Activated CD4-positive, alpha-beta T cell treated with anti-CD3 and anti-CD28 coated beads for 36 hours (primary cell): ENCODE measurements around the gene CAMK2D. TPM values are rescaled to one million over a fixed set of nuclear protein-coding genes. Genes with fewer than 3 reads are reported as not detected.
"Not testable (repeated sequence)": the region's sequence is repeated elsewhere in the genome, so short reads cannot be mapped to it uniquely, and the experiment has no call there.

ENCODE experiments used
- ATAC-seq: fragments of 200-7000 bp; cut with Tn5 transposase; one replicate; pipeline ENCODE4 v1.10.0; 2021; ENCODE audit warnings: mild to moderate bottlenecking, moderate library complexity
- CTCF ChIA-PET: fragments of 350-600 bp; sonication (Branson Sonifier 250); formaldehyde crosslinking; loops from one replicate; lab custom pipeline; 2021; ENCODE audit warnings: antibody characterized with exemption; lab: Charles Lee
- POLR2A ChIA-PET: fragments of 350-600 bp; sonication (Branson Sonifier 250); formaldehyde crosslinking; loops from one replicate; lab custom pipeline; 2021; ENCODE audit warnings: antibody characterized with exemption, inconsistent platforms; lab: Charles Lee
- DNase-seq: peaks from one replicate; pipeline ENCODE4 v3.0.0-alpha.2; 2020
- H3K27ac Mint-ChIP-seq: one replicate; pipeline ENCODE4 v1.8.0; 2021; ENCODE audit warnings: mixed read lengths
- H3K27me3 Mint-ChIP-seq: one replicate; pipeline ENCODE4 v1.8.0; 2021; ENCODE audit warnings: mixed read lengths
- H3K36me3 Mint-ChIP-seq: one replicate; pipeline ENCODE4 v1.8.0; 2021; ENCODE audit warnings: low read depth, mixed read lengths
- H3K4me1 Mint-ChIP-seq: one replicate; pipeline ENCODE4 v1.8.0; 2021; ENCODE audit warnings: mixed read lengths
- H3K4me3 Mint-ChIP-seq: one replicate; pipeline ENCODE4 v1.8.0; 2021; ENCODE audit warnings: mild to moderate bottlenecking, moderate library complexity, mixed read lengths
- H3K9me3 Mint-ChIP-seq: one replicate; pipeline ENCODE4 v1.8.0; 2021; ENCODE audit warnings: low read depth, mixed read lengths
- intact Hi-C, 2 experiments: fragments of 100-400 bp; cut with DNase I in 1 of 2; cut with micrococcal nuclease in 1 of 2; formaldehyde crosslinking; loops; one replicate each; pipeline versions ENCODE4 v1.14.2 to v1.15.1; 2022 to 2024; cut with DNase I, micrococcal nuclease
- total RNA-seq, 2 experiments: library from RNA; stranded (reverse); gene quantifications; one replicate each; pipeline ENCODE4 v1.2.3, GENCODE V29; 2021

Gene CAMK2D
- total RNA-seq, 2 experiments from 2014 or later = 70.3 to 71.3 TPM

- H3K9me3 Mint-ChIP-seq, H3K27me3 Mint-ChIP-seq, H3K4me3 Mint-ChIP-seq, CTCF ChIA-PET, ATAC-seq, H3K27ac Mint-ChIP-seq, DNase-seq: not testable (repeated sequence)
- POLR2A ChIA-PET = interaction anchor here (1.0 kb wide), 1 partner anchor 216 kb away, joined by 3 read pairs; no protein-coding TSS in a partner anchor
- Mint-ChIP-seq H3K36me3 (peaks cover 10% of the 10 kb centered on the region), H3K4me1 (peaks cover 40% of the 10 kb centered on the region)
- intact Hi-C loops = loop anchor here (2.0 to 10.0 kb wide), 10 partner anchors 107 to 1479 kb away; partner anchors contain the start of genes LARP7 (in 1 of the 2), TIFA (in 1 of the 2) and ZGRF1 (in 1 of the 2)
Measured at GRCh38 chr4:113763923-113764322, 2.4 kb upstream of the CAMK2D start.

DNA sequence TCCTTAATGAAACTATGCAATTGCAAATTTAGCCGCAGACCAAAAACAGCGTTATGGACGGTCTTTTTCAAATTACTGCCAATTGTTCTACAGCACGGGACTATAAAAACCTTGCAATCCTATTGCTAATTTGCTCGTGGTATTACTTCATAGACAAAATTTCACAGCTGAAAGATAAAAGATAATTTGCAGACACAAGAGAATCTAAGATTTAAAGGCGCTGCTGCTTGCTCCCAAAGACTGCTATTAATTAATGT is 1.4 kb upstream of the CAMK2D start:
- H3K27me3 Mint-ChIP-seq = no peaks in the 10 kb centered on the region
- H3K4me3 Mint-ChIP-seq = peak overlapping the region; percentile 97
- H3K9me3 Mint-ChIP-seq = no peaks in the 10 kb centered on the region
- POLR2A ChIA-PET = no interaction called here
- peak overlapping the region; percentile 96 for H3K27ac Mint-ChIP-seq
- DNase-seq = no peak
- intact Hi-C loops = loop anchor here (2.0 to 10.0 kb wide), 10 partner anchors 108 to 1478 kb away; partner anchors contain the start of genes LARP7 (in 1 of the 2), TIFA (in 1 of the 2) and ZGRF1 (in 1 of the 2)
- ATAC-seq = no peak
- CTCF ChIA-PET = interaction anchor here (1.5 to 2.0 kb wide), 2 partner anchors 215 to 223 kb away, joined by 4 read pairs; no protein-coding TSS in a partner anchor
- H3K4me1 Mint-ChIP-seq = peaks cover 44% of the 10 kb centered on the region
- H3K36me3 Mint-ChIP-seq = peaks cover 20% of the 10 kb centered on the region

DNA sequence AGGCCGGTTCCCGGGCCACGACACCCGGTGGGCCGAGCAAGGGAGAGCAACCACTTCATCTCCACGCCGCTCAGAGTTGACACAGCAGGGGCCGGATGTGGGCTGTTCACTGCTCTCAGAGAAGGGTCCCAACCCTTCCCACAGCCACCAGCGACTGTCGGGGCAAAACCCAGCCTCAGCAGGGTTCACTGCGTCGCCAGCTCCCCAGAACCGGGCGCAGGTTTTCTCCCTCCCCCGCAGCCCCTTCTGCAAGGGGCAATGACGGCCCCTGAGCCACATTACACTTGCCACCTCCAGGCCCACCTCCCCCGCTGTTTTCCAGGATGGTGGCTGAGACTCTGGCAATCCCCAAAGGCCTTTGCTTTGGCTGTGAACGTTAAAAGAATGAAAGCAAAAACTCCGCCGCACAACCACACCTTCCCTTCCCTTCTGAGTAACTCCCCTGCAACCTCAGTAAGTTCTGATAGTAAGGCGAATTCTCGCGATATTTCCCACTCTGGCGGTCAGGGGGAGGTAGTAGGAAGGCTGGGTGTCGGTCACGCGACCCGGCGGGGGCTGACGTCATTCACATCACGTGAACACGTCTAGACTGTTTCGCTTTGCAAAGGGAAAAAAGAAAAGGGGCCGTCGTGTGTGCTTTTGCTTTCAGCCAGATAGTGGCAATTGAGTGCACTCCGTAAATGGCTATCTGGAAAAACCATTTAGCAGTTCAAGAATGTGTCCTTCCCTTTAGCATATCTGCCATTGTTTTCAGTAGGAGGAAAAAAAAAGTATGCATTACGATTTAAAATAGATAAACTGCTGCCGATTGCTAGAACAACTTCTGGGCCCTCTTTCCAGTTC is 869 bp upstream of the CAMK2D start:
- Mint-ChIP-seq H3K4me1 (peaks cover 45% of the 10 kb centered on the region), H3K9me3 (no peaks in the 10 kb centered on the region), H3K27me3 (no peaks in the 10 kb centered on the region), H3K27ac (peak overlapping the region; percentile 96), H3K36me3 (peaks cover 25% of the 10 kb centered on the region), H3K4me3 (peak overlapping the region; percentile 97)
- CTCF ChIA-PET = interaction anchor here (0.5 to 2.0 kb wide), 5 partner anchors 18 to 481 kb away, joined by 3 to 4 read pairs (median 4); no protein-coding TSS in a partner anchor
- ATAC-seq = peak; percentile 71
- POLR2A ChIA-PET = interaction anchor here (1.0 kb wide), 1 partner anchor 78 kb away, joined by 3 read pairs; no protein-coding TSS in a partner anchor
- DNase-seq = peak; percentile 100
- intact Hi-C loops = loop anchor here (1.0 to 10.0 kb wide), 19 partner anchors 60 to 1478 kb away; partner anchors contain the start of genes LARP7 (in 1 of the 2), TIFA (in 1 of the 2) and ZGRF1 (in 1 of the 2)

- peak overlapping the region; percentile 98 for H3K27ac Mint-ChIP-seq
- H3K9me3 Mint-ChIP-seq = no peaks in the 10 kb centered on the region
- peak overlapping the region; percentile 97 for H3K4me3 Mint-ChIP-seq
- H3K27me3 Mint-ChIP-seq = no peaks in the 10 kb centered on the region
- ChIA-PET POLR2A (interaction anchor here (0.6 to 1.5 kb wide), 5 partner anchors 76 to 220 kb away, joined by 3 to 5 read pairs (median 4); no protein-coding TSS in a partner anchor), CTCF (interaction anchor here (0.8 to 1.2 kb wide), 2 partner anchors 28 to 366 kb away, joined by 3 to 4 read pairs; no protein-coding TSS in a partner anchor)
- peak; percentile 10 for ATAC-seq
- DNase-seq = peak; percentile 72
- H3K36me3 Mint-ChIP-seq = peaks cover 34% of the 10 kb centered on the region
- intact Hi-C loops = loop anchor here (2.0 to 10.0 kb wide), 10 partner anchors 30 to 1476 kb away; partner anchors contain the start of genes LARP7 (in 1 of the 2), TIFA (in 1 of the 2) and ZGRF1 (in 1 of the 2)
- H3K4me1 Mint-ChIP-seq = peaks cover 48% of the 10 kb centered on the region
Measured at GRCh38 chr4:113760795-113761619, 531 bp downstream of the CAMK2D start.

DNA sequence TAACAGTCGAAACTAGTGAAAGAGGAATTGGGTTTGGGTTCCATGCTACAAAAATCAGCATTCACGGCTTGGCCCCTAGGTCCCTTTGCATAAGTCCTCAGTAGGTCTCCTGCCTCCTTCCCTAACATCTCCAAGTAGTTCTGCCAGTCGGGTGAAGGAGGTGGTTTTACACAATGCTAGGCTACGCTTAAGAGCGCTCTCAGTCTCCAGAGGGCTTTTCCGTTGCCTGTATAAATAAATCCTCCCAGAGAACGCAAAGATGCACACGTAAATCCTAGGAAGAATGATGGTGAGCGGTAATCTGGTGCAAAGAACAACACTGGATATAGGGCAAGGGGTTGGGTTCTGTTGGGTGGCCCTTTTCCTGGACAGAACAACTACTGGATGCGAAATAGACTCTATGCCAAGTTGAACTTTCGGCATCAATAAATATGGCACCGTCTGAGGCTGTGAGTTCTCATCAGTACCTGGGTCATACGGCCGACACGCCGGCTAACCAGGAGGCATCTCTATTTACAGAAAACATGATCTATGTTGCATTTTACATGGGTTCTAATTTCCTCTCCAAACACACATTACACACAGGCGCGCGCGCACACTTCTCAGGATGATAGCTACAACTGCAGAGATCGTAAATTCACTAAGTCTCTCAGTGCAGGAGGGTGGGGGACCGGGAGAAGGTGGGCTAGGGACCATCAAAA is 1.3 kb downstream of the CAMK2D start:
- H3K27ac Mint-ChIP-seq = peak overlapping the region; percentile 98
- intact Hi-C loops = loop anchor here (2.0 to 10.0 kb wide), 10 partner anchors 29 to 1475 kb away; partner anchors contain the start of genes LARP7 (in 1 of the 2), TIFA (in 1 of the 2) and ZGRF1 (in 1 of the 2)
- peaks cover 38% of the 10 kb centered on the region for H3K36me3 Mint-ChIP-seq
- H3K4me1 Mint-ChIP-seq = peaks cover 49% of the 10 kb centered on the region
- ATAC-seq = no peak
- H3K27me3 Mint-ChIP-seq = no peaks in the 10 kb centered on the region
- H3K9me3 Mint-ChIP-seq = no peaks in the 10 kb centered on the region
- peak overlapping the region; percentile 97 for H3K4me3 Mint-ChIP-seq
- ChIA-PET POLR2A (interaction anchor here (0.6 to 1.5 kb wide), 5 partner anchors 76 to 219 kb away, joined by 3 to 5 read pairs (median 4); no protein-coding TSS in a partner anchor), CTCF (interaction anchor here (0.7 to 1.2 kb wide), 3 partner anchors 10 to 365 kb away, joined by 3 to 4 read pairs (median 3); no protein-coding TSS in a partner anchor)
- DNase-seq = peak; percentile 65

GRCh38 chr4:113759696-113760093 is 1.8 kb downstream of the CAMK2D start:
- Mint-ChIP-seq H3K27ac (peak overlapping the region; percentile 98), H3K4me3 (peak overlapping the region; percentile 97), H3K36me3 (peaks cover 42% of the 10 kb centered on the region), H3K9me3 (no peaks in the 10 kb centered on the region), H3K27me3 (no peaks in the 10 kb centered on the region), H3K4me1 (peaks cover 51% of the 10 kb centered on the region)
- intact Hi-C loops = loop anchor here (2.0 to 10.0 kb wide), 10 partner anchors 29 to 1475 kb away; partner anchors contain the start of genes LARP7 (in 1 of the 2), TIFA (in 1 of the 2) and ZGRF1 (in 1 of the 2)
- no peak for DNase-seq
- POLR2A ChIA-PET = no interaction called here
- CTCF ChIA-PET = interaction anchor here (0.7 to 1.6 kb wide), 3 partner anchors 9 to 213 kb away, joined by 3 to 10 read pairs (median 3); no protein-coding TSS in a partner anchor
- ATAC-seq = no peak

- H3K4me1 Mint-ChIP-seq = peaks cover 45% of the 10 kb centered on the region
- no peaks in the 10 kb centered on the region for H3K9me3 Mint-ChIP-seq
- intact Hi-C loops = no loop called here
- ChIA-PET POLR2A (interaction anchor here (0.7 kb wide), 3 partner anchors 131 to 1113 kb away, joined by 3 to 4 read pairs (median 3); no protein-coding TSS in a partner anchor), CTCF (interaction anchor here (0.9 to 1.6 kb wide), 4 partner anchors 60 to 313 kb away, joined by 3 to 10 read pairs (median 4); no protein-coding TSS in a partner anchor)
- H3K27ac Mint-ChIP-seq = peak overlapping the region; percentile 98
- no peaks in the 10 kb centered on the region for H3K27me3 Mint-ChIP-seq
- no peak for ATAC-seq
- no peak for DNase-seq
- H3K36me3 Mint-ChIP-seq = peaks cover 43% of the 10 kb centered on the region
- H3K4me3 Mint-ChIP-seq = peak overlapping the region; percentile 97
Measured at GRCh38 chr4:113758372-113758771, 3.2 kb downstream of the CAMK2D start.

GRCh38 chr4:113757486-113757885 is 4.1 kb downstream of the CAMK2D start:
- H3K4me3 Mint-ChIP-seq = peak overlapping the region; percentile 97
- DNase-seq = no peak
- no peaks in the 10 kb centered on the region for H3K27me3 Mint-ChIP-seq
- H3K27ac Mint-ChIP-seq = peak overlapping the region; percentile 98
- intact Hi-C loops = loop anchor here in 1 of 2 experiments (2.0 kb wide), 1 partner anchor 27 kb away; no protein-coding TSS in a partner anchor
- H3K36me3 Mint-ChIP-seq = peaks cover 48% of the 10 kb centered on the region
- ATAC-seq = no peak
- peaks cover 43% of the 10 kb centered on the region for H3K4me1 Mint-ChIP-seq
- POLR2A ChIA-PET = no interaction called here
- H3K9me3 Mint-ChIP-seq = no peaks in the 10 kb centered on the region
- CTCF ChIA-PET = interaction anchor here (0.8 kb wide), 1 partner anchor 80 kb away, joined by 3 read pairs; no protein-coding TSS in a partner anchor

GRCh38 chr4:113756005-113756410 is 5.5 kb downstream of the CAMK2D start:
- peaks cover 48% of the 10 kb centered on the region for H3K4me1 Mint-ChIP-seq
- POLR2A ChIA-PET = interaction anchor here (0.7 kb wide), 1 partner anchor 94 kb away, joined by 3 read pairs; no protein-coding TSS in a partner anchor
- CTCF ChIA-PET = interaction anchor here (0.6 to 1.0 kb wide), 2 partner anchors 10 to 333 kb away, joined by 3 read pairs; no protein-coding TSS in a partner anchor
- H3K27me3 Mint-ChIP-seq = no peaks in the 10 kb centered on the region
- H3K4me3 Mint-ChIP-seq = peak overlapping the region; percentile 28
- no peaks in the 10 kb centered on the region for H3K9me3 Mint-ChIP-seq
- peaks cover 55% of the 10 kb centered on the region for H3K36me3 Mint-ChIP-seq
- intact Hi-C loops = loop anchor here (1.0 to 2.0 kb wide), 4 partner anchors 23 to 209 kb away; no protein-coding TSS in a partner anchor
- H3K27ac Mint-ChIP-seq = peak overlapping the region; percentile 79
- ATAC-seq = peak; percentile 78
- no peak for DNase-seq
